ENCODE data around the gene C2CD3.

DNA sequence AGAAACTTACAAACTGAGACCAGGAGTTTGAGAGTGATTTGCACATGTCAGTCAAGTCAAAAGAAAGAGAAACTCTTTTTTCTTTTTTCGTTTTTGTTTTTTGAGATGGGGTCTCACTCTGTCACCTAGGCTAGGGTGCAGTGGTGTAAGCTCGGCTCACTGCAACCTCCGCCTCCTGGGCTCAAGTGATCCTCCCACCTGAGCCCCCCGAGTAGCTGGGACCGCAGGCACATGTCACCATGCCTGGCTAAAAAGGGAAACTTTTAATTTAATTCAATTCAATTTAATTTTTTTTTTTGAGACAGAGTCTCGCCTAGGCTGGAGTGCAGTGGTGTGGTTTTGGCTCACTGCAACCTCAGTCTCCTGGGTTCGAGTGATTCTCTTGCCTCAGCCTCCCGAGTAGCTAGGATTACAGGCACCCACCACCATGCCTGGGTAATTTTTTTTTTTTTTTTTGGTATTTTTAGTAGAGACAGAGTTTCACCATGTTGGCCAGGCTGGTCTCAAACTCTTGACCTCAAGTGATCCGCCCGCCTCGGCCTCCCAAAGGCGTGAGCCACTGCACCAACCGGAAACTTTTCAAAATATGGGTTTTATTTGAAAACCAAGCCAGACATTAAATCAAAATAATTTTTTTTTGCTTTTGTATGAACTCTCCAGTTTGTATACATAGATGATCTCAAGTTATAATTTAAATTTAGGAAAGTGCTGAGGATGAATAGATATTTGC, 171.8 kb downstream of the C2CD3 start:
- no peak for TF ChIP-seq CTCF (IDR thresholded peaks at IDR 0.05; ENCODE audit: low read depth, low read length)
- no peak for TF ChIP-seq EZH2phosphoT487 (IDR thresholded peaks at IDR 0.05; ENCODE audit: low read depth)
